GM12873 (cell line): Measurements from ENCODE around the gene ADAMTS16.

Source experiments
- TF ChIP-seq, protein P1 (sequence below): IDR thresholded peaks from 2 replicates; pipeline ENCODE4 v1.5.1; 2012; ENCODE audit warnings: low read depth, mild to moderate bottlenecking, moderate library complexity, low read length, control low read depth; ENCODE audit not compliant: insufficient read depth; ENCODE audit errors: missing control alignments

Gene ADAMTS16

DNA sequence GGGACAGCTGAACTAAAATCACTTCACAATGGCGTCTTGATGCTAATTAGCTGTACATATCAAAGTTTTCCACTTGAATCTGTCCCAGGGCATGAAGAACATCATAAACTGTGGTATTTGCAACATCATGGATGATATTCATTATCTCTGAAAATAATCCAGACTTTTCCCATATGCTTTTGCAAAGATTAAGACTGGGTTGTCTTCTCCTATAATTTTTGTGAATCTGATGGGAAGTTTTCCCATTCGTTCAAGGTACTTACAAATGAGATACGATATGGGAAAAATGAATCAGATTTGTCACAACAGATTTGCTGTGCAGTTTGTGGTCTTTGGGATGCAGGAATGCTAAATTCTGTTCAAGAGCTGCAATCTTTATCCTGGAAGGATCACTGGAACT lies 17.4 kb upstream of the ADAMTS16 start:
- TF ChIP-seq, protein P1, sequence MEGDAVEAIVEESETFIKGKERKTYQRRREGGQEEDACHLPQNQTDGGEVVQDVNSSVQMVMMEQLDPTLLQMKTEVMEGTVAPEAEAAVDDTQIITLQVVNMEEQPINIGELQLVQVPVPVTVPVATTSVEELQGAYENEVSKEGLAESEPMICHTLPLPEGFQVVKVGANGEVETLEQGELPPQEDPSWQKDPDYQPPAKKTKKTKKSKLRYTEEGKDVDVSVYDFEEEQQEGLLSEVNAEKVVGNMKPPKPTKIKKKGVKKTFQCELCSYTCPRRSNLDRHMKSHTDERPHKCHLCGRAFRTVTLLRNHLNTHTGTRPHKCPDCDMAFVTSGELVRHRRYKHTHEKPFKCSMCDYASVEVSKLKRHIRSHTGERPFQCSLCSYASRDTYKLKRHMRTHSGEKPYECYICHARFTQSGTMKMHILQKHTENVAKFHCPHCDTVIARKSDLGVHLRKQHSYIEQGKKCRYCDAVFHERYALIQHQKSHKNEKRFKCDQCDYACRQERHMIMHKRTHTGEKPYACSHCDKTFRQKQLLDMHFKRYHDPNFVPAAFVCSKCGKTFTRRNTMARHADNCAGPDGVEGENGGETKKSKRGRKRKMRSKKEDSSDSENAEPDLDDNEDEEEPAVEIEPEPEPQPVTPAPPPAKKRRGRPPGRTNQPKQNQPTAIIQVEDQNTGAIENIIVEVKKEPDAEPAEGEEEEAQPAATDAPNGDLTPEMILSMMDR: no peak

DNA sequence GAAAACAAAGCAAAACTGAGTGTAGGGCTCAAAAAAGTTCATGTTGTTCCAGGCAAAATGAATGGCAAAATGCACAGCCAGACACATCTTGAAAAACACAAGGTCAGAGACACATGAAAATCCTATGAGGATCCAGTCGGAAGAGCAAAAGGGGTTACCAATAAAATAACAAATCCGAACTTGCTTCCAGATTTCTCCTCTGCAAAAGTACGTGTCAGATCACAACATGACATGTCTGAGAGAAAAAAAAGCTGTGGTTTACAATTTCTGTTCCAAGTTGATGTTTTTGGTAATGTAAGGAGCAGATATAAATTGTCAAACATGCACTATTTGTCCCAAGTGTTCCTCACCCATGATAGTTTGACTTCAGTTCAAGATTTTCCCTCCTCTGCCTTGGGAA lies 15.9 kb upstream of the ADAMTS16 start:
- TF ChIP-seq, protein P1: no peak

DNA sequence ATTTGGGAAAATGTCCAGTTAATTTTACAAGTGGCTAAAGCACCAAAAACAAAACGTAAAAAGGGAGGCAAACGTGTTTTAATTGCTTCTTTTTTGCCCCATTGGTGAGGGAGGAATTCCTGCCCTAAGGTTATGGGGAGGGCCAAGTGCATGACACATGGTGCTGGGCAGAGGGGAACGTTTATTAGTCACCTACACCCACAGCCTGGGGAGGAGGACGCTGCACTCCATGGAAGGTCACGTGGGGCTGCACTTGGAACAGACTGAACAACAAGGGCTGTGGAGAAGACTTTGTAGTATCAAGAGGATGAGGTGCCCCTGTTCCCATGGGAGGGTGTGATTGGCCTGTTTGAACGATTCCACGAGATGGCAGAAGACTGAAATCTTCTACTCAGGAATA lies 13.7 kb upstream of the ADAMTS16 start:
- TF ChIP-seq, protein P1: no peak

DNA sequence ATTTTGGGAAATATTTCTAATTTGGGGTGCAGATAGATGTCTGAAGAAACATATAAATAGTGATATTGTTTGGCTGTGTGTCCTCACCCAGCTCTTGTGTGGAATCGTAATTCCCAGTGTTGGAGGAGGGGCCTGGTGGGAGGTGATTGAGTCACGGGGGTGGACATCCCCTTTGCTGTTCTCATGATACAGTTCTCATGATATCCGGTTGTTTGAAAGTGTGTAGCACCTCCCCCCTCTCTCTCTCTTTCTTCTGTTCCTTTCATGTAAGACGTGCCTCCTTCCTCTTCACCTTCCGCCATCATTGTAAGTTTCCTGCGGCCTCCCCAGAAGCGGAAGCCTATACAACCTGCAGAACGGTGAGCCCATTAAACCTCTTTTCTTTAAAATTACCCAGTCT lies 11.4 kb upstream of the ADAMTS16 start:
- TF ChIP-seq, protein P1: no peak

DNA sequence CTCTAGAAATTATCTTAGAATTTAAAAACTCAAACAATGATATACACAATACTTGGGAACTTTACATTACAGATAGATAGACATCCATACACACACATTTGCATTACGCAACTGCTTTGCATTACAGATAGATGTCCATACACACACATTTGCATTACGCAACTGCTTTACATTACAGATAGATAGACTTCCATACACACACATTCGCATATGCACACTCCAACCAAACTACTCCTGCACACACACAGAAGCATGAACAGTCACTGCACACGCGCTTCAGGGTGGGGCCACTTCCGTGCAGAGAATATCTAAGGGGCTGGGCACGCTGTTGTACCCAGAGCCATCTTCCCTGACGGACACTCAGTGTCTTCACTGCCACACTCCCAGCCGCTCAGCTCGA lies 7.9 kb upstream of the ADAMTS16 start:
- TF ChIP-seq, protein P1: no peak

DNA sequence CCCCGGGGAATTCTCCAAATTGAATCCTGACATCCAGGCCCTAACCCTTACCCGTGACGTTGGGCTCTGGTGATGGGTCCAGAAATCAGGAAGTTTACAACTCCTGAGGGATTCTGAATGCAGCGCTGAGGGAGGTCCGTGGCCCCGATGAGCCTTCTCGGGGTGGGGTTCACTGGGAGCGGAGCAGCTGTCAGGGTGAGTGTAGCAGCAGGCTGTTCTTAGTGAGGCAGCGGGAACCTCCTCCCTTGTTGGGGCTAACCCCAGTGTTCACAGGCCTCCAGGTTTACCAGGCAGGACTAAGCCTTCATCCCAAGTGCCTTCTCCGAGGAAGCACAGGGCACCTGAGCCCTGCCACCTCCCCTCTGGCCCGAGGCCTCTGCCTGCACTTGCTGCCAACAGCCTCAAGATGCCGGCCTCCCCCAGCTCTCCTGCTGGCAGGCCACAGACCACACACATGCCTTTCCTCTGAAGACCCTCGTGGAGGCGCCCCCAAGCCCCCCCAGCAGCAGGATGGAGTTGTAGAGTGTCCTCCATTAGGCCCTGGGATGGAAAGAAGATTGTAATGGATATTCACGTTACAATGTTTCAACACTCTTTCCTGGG lies 7.3 kb upstream of the ADAMTS16 start:
- TF ChIP-seq, protein P1: no peak

DNA sequence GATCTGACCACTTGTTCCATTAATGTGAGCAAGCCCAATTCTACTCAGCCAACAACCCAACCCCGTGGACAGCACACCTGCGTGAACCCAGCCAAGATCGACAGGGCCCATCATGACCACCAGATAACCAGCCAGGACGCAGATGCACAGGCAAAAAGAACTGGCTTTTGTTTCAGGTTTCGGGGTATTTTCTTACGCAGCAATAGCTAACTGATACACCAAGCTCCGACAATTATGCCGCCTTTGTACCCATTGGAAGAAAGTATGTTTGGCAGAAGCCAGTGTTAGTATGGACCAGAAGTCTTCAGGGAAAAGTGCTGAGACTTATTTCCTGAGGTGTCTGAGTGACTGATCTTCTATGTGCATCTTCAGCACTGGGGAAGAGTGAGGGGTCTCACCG lies 6.0 kb upstream of the ADAMTS16 start:
- TF ChIP-seq, protein P1: no peak
